AG04449 (cell line): ENCODE results near the gene STK4.

ENCODE experiments used
- CTCF ChIA-PET: fragments of 350-600 bp; formaldehyde crosslinking; extraction: SDS; loops from one replicate; lab custom pipeline; 2021; ENCODE audit warnings: antibody characterized with exemption; lab: Yijun Ruan, JAX
- POLR2A ChIA-PET: fragments of 400-600, 350-600 bp; formaldehyde crosslinking; extraction: SDS; loops from one replicate; lab custom pipeline; 2020; ENCODE audit warnings: antibody characterized with exemption, inconsistent platforms; lab: Yijun Ruan, JAX
- DNase-seq: peaks from one replicate; pipeline ENCODE4 v3.0.0-alpha.2; 2010; ENCODE audit warnings: low read depth, low spot score
- H3K4me3 ChIP-seq: 2 replicates; pipeline ENCODE4 v1.5.1; 2011; ENCODE audit warnings: low read depth, mild to moderate bottlenecking, control low read depth, low read length
- TF ChIP-seq, protein P1 (sequence below): IDR thresholded peaks from one replicate; pipeline ENCODE4 v1.5.1; 2011; ENCODE audit warnings: mild to moderate bottlenecking, moderate library complexity, low read length, control low read depth, inconsistent platforms; ENCODE audit not compliant: insufficient read depth; ENCODE audit errors: missing control alignments

STK4 gene

GRCh38 chr20:45085867-45086266 is 119.6 kb downstream of the STK4 start:
- POLR2A ChIA-PET: no interaction called here
- no peak for DNase-seq
- TF ChIP-seq, protein P1, sequence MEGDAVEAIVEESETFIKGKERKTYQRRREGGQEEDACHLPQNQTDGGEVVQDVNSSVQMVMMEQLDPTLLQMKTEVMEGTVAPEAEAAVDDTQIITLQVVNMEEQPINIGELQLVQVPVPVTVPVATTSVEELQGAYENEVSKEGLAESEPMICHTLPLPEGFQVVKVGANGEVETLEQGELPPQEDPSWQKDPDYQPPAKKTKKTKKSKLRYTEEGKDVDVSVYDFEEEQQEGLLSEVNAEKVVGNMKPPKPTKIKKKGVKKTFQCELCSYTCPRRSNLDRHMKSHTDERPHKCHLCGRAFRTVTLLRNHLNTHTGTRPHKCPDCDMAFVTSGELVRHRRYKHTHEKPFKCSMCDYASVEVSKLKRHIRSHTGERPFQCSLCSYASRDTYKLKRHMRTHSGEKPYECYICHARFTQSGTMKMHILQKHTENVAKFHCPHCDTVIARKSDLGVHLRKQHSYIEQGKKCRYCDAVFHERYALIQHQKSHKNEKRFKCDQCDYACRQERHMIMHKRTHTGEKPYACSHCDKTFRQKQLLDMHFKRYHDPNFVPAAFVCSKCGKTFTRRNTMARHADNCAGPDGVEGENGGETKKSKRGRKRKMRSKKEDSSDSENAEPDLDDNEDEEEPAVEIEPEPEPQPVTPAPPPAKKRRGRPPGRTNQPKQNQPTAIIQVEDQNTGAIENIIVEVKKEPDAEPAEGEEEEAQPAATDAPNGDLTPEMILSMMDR: no peak
- CTCF ChIA-PET: interaction anchor here (1.7 to 3.4 kb wide), 3 partner anchors 10 to 206 kb away, joined by 4 to 20 read pairs (median 15); no protein-coding TSS in a partner anchor
- no peak overlapping the region for H3K4me3 ChIP-seq

DNA sequence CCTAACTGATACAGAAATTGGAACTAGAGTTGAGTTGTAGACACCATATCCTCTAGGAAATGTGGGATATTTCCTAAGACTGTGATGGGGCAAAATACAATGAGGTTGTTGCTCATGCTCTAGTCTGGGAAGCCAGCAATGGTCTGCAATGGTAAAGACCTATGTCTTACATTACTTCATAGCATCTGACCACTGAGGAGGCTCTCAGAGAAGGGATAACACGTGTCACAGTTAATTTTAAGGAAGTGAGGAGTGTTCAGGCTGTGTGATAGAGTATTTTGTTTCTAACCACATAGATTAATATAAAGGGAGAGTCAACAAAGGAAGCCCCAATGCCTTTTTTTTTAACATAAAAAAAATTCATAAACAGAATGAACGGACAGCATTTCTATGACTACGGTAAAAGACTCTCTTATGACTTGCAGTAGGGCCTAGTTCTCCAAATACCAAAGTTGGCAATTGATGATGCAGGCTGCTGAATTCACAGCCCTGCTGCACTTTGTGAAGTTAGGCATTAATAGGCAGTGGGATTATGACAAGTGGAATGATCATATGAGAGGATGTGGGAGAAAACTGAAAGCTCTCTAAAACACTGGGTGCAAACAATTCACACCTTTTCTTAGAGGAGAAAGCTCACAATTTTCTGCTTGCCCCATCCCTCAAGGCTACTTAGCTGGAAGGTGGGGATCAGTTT is 120.9 kb downstream of the STK4 start:
- TF ChIP-seq, protein P1: no peak
- no peak for DNase-seq
- POLR2A ChIA-PET: no interaction called here
- H3K4me3 ChIP-seq: no peak overlapping the region
- CTCF ChIA-PET: interaction anchor here (0.7 to 3.4 kb wide), 6 partner anchors 9 to 207 kb away, joined by 3 to 20 read pairs (median 6); no protein-coding TSS in a partner anchor

GRCh38 chr20:45087814-45088213 is 121.5 kb downstream of the STK4 start:
- POLR2A ChIA-PET: no interaction called here
- DNase-seq: peak; percentile 7
- CTCF ChIA-PET: interaction anchor here (0.7 to 3.4 kb wide), 6 partner anchors 8 to 206 kb away, joined by 3 to 20 read pairs (median 6); no protein-coding TSS in a partner anchor

DNA sequence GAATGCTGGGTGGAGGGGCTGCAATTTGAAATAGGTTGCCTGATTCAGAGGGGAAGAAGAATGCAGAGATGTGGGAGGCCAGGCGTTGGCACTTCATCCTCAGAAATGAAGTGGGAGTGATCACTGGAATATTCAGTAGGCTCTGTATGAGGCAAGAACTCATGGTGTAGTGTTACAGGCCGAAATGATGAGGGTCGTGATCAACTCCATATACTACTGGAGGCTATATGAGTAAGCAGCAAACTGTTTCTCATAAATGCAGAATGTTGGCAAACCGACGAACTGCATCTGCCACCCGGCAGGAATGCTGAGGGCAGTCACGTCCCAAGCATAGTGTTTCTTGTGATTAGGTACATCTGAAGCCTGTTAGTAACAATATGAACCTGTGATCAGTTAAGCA is 121.9 kb downstream of the STK4 start:
- TF ChIP-seq, protein P1: no peak
- peak; percentile 84 for DNase-seq
- POLR2A ChIA-PET: no interaction called here
- CTCF ChIA-PET: interaction anchor here (1.1 to 3.4 kb wide), 5 partner anchors 8 to 206 kb away, joined by 3 to 20 read pairs (median 6); no protein-coding TSS in a partner anchor
- H3K4me3 ChIP-seq: no peak overlapping the region

More at GRCh38 chr20:45087814-45088213, 121.5 kb downstream of the STK4 start:
- no peak overlapping the region for H3K4me3 ChIP-seq
- TF ChIP-seq, protein P1: no peak

DNA sequence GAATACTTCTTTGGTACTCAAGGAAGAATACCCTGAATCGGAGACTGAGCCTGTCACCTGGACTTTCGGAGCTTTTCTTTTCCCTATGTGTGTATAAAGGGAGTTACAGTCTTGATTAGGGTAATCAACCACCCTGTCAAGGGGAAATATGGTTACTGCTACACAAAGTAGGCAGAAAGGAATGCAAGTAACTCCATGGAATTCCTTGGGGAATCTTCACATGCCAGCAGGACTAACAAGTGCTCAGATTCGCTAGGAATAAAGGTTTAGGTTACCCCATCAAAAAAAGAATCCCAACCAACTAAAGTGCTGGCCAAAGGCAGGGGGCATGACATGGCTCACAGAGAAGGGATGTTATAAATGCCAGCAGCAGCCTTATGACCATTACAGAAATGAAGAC is 124.2 kb downstream of the STK4 start:
- TF ChIP-seq, protein P1: no peak
- ChIA-PET POLR2A (no interaction called here), CTCF (interaction anchor here (1.3 to 12.2 kb wide), 5 partner anchors 9 to 204 kb away, joined by 3 to 297 read pairs (median 3); partner anchors contain the start of gene WFDC5)
- H3K4me3 ChIP-seq: no peak overlapping the region
- DNase-seq: peak; percentile 23

DNA sequence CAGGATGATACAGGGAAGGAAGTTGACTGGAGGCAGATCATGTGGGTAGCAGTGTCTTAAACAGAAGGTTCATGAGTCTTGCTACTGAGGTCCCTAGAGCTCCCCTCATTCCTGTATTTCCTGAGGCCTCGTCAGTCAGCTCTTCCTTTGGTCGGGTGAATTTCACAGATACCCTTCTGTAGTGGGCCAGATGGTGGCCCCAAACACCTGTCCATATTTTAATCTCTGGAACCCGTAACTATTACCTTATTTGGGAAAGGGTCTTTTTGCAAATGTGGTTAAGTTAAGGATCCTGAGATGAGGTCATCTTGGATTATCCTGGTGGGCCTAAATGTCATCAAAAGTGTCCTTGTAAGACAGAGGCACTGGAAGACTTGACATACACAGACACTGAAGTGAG is 125.1 kb downstream of the STK4 start:
- TF ChIP-seq, protein P1: no peak
- DNase-seq: no peak
- H3K4me3 ChIP-seq: no peak overlapping the region
- CTCF ChIA-PET: interaction anchor here (0.6 to 12.2 kb wide), 5 partner anchors 8 to 203 kb away, joined by 3 to 297 read pairs (median 3); partner anchors contain the start of gene WFDC5
- POLR2A ChIA-PET: no interaction called here
